HG03139 (cell line): ENCODE data around the gene TEKT3.

ENCODE experiments used
- ATAC-seq: cut with Tn5 transposase; IDR thresholded peaks from one replicate; pipeline ENCODE4 v1.9.1; 2021; ENCODE audit not compliant: unreplicated experiment

Gene TEKT3

GRCh38 chr17:15341385-15341849 lies at the start of gene TEKT3:
TEKT3 (minus strand) TSS chr17:15341597; CDS start chr17:15331585, 10,012 bp downstream.
- ATAC-seq: no peak

DNA sequence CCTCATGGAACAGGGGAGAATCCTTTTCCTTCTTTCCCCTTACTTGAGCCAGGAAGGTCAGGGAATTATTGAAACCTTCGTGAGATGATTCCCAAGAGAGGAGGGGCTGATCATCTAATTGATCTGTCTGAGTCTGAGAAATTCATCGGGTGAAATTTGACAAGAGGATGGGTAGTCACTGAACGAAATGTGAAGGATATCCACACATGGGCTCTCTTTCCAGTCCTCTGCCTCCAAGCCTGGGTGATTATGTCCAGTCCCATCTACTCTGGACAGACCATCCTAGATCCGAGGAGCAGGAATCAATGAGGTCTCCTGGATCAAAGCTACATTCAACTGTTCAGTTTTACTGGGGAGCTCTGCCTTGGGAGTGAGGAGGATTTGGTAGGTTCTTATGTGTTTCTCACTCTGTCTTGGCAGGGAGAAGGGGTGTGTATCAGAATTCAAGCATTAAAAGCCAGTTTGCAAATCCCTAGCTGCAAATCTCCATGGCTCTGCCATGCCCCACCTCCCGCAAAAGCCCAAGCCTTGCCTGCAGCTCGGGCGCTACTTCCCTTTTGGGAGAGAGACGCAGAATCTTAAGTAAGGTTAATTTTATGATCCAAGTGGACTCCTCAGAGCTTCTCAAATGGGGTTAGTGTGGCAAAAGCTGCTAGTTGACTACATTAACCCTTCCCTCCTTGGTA lies 47.1 kb upstream of the TEKT3 start:
- ATAC-seq: no peak

DNA sequence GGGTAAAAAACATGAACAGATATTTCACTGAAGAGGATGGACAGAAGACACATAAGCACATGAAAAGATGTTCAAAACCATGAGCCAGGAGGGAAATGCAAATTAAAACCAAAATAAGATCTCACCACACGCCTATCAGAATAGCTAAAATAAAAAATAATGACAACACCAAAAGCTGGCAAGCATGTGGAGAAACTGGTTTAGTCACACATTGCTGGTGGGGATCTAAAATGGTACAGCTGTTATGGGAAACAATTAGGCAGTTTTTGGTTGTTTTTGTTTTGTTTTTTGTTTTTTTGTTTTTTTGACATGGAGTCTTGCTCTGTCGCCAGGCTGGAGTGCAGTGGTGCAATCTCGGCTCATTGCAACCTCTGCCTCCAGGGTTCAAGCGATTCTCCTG lies 44.7 kb upstream of the TEKT3 start:
- ATAC-seq: no peak

DNA sequence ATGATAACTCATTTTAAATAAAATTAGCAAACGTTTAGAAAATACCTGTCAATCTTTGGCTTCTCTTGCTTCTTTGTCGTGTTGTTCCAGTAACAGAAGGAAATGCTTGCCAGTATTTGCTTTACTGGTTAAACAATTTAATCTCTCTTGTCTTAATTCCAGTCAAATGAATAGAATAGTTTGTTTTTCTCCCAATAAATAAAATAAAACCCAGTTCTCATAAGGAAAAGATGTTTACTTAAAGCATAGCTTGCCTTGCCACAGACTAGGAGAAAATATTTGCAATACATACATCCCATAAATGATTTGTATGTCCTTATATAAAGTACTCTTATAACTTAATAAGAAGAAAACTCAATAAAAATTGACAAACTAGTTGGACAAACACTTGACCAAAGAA lies 43.9 kb upstream of the TEKT3 start:
- no peak for ATAC-seq

DNA sequence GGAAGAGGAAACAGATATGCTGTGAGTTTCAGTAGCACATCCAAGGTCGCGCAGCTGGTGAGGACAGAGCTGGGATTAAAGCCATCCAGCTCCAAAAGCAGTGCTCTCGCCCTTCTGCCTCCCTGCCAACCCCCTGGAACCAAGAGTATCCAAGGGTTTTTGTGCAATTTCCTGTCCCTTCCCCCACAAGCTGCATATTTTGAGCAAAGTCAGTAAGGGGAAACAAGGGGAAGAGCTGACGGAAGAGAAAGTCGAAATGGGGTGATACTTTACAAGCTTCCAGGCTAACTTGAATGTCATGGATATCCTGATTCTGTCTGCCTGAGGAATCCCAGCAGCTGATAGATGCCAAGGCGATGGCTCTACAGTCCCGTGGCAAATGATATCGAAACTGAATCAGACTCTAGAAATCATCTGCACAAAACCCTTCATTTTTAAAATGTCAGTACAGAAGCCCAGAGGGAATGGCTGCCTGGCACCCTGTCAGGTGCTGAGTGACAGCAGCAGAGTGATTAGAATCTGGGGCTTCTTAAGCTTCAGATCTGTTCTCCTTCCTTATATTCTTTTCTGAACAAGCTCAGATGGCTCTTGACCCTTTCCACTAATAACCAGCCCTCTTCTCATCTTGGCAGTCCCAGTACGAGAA lies 42.9 kb upstream of the TEKT3 start:
- ATAC-seq: no peak

DNA sequence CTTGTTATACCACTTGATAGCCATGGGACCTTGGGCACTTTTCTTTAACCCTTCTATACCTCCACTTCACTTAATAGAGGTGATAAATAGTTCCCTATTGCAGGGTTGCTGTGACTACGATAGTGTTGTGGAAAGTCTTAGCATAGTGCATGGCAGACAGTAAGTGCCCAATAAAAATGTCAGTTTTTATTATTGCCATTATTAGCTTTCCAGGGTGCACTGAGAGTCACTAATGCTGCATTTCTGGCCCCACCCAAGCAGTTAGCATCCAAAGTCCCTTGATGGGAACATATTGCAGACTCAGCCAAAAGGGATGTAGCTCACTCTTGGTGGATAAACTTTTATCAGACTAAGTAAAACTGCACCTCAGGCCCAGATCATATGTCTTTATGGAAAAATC lies 41.5 kb upstream of the TEKT3 start:
- ATAC-seq: no peak

GRCh38 chr17:15381707-15382106 lies 40.3 kb upstream of the TEKT3 start:
- no peak for ATAC-seq

DNA sequence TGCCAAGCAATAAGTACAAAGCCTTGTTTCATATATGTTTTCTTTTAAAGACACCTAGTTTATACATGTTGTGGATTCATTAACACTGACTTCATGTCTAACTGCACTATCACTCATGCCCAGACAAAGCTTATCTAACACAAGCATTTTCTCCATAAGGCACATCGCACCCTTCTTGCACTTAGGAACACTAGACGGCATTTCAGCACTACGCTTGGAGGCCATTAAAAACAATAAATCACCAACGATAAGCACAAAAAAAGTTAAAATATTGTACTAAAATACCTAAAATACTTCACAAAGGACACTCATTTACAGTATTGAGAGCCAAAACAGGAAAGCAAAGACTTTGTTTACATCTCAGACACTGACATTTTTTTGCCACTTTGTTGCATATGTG lies 39.0 kb upstream of the TEKT3 start:
- ATAC-seq: no peak

GRCh38 chr17:15379659-15380058 lies 38.3 kb upstream of the TEKT3 start:
- no peak for ATAC-seq

DNA sequence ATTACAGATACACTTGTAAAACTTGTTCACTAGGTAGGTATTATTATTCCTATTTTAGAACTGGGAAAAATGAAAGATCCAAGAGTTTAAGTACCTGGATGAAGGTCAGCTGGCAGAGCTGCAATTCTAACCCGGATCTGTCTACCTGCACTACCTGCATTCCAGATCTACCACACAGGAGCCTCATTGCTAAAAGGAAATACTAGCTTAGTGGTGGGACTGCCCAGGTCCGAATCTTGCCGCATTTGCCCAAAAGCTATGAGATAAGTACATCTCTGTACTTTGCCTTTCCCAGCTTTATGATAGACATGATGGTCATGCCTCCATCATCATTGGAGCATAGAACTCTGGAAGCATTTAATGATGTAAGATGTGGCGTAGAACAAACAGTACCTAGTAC lies 36.8 kb upstream of the TEKT3 start:
- no peak for ATAC-seq

- no peak for ATAC-seq
Observed at GRCh38 chr17:15377616-15378015, 36.2 kb upstream of the TEKT3 start.

DNA sequence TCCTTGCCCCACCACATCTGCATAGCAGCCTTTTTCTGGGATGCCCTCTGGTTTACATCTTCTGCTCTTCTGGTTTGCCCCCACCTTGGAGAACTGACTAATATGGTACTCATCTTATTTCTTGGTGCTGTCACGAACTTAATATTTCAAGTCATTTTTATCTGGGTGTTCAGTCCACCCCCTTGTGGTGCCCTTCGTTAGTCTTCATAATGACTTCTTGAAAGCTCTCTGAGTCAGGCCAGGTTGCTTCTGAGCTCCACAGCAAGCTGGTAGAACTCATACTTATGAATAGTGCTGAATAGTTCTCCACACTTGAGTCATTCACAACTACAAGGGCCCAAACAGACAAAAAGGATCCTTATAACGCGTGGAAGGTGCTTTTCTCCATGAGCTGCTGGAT lies 35.8 kb upstream of the TEKT3 start:
- ATAC-seq: no peak

DNA sequence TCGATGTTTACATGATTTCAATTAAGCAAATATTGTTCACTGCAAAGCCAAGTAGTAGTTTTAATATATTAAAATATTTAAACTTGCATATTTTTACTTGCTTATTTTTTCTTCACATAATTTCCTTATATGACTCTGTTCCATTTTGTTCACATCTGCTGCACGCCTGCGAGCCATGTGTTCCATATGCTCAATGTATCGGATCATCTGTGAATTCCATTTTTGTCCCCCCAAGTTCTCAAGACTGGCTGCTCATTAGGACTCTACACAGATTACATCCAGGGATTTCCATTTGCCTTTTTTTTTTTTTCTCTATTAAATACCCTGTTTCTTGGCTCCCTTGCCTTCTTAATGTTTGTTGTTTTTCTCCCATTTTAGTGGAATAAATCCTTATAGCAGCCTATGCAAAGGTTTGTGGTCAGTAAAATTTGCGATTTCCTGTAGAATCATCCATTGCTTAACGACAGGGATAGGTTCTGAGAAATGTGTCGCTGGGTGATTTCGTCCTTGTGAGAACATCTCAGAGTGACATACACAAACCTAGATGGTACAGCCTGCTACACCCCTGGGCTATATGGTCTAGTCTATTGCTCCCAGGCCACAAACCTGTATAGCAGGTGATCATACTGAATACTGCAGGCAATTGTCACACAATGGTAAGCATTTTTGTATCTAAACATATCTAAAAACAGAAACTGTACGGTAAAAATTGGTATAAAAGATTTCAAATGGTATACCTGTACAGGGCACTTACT lies 30.2 kb upstream of the TEKT3 start:
- no peak for ATAC-seq

GRCh38 chr17:15368600-15368999 lies 27.2 kb upstream of the TEKT3 start:
- ATAC-seq: no peak

GRCh38 chr17:15366026-15366425 lies 24.6 kb upstream of the TEKT3 start:
- no peak for ATAC-seq

DNA sequence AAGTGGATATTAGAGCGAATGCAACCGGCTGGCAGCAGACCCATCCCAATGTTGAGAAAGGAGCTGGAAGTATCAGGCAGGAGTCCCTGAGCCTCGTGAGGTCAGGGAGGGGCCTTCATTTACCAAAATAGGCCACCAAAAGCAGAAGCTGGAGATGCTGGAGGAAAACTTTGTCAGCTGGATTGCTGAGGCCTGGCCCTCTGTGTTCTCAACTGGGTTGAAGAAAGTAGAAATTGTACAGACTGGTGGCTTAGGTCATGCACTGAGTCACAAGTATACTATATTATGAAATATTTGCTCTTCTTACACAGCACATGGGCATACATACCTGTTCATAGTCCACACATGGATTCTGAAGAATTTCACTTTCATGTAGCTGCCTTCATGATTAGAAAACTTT lies 23.2 kb upstream of the TEKT3 start:
- no peak for ATAC-seq

DNA sequence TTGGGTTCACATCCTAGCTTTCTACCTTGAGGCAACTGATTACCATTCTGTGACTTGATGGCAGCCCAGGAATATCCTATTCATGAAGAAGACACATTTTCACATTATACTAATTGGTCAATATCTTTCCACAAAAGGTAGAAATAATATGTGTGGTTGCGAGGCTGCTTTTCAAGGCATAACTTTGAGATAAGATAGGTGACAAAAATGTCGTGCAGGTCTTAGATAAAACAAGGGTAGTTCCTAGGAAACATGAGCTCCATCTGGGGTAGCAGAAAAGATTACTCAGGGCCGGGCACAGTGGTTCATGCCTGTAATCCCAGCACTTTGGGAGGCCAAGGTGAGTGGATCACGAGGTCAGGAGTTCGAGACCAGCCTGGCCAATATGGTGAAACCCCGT lies 22.3 kb upstream of the TEKT3 start:
- no peak for ATAC-seq

- ATAC-seq: no peak
Observed at GRCh38 chr17:15361592-15361991, 20.2 kb upstream of the TEKT3 start.

GRCh38 chr17:15361151-15361550 lies 19.8 kb upstream of the TEKT3 start:
- no peak for ATAC-seq

GRCh38 chr17:15354256-15354655 lies 12.9 kb upstream of the TEKT3 start:
- no peak for ATAC-seq

GRCh38 chr17:15351925-15352324 lies 10.5 kb upstream of the TEKT3 start:
- no peak for ATAC-seq

DNA sequence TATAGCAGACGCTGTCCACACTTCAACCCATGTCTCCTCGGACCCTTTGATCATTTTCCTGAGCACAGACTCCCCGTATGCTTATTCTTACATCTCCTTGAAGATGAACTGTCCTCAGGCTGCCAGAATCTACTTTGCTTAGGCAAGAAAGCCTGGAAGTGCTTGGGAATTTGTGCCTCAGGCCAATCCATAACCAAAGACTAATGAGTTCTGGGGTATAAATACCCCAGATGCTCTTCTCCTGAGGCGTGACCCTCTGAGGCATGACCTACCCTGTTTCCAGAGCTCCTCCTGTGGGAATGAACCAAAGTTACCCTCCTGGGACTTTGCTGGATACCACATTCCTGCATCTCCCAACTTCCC lies 10.1 kb upstream of the TEKT3 start:
- ATAC-seq: no peak
